H9 (cell line): ENCODE data around the gene ASS1. TPM values are rescaled to one million over a fixed set of nuclear protein-coding genes. Genes with fewer than 3 reads are reported as not detected.
A peak's percentile ranks its signal among the peaks of the same experiment; 100 is the strongest.

Experiments used
- DNase-seq: peaks from one replicate; pipeline ENCODE4 v3.0.0-alpha.2; 2017
- H2AFZ ChIP-seq: one replicate; pipeline ENCODE4 v1.6.1; 2013; ENCODE audit warnings: mild to moderate bottlenecking, low read length, control low read depth, moderate library complexity
- H2AK5ac ChIP-seq: 2 replicates; pipeline ENCODE4 v1.6.1; 2013; ENCODE audit warnings: low read length, control low read depth, mixed read lengths; ENCODE audit not compliant: insufficient read length
- H2BK120ac ChIP-seq: one replicate; pipeline ENCODE4 v1.6.1; 2013; ENCODE audit warnings: low read depth, mild to moderate bottlenecking, low read length, control low read depth, inconsistent platforms; ENCODE audit not compliant: poor library complexity, severe bottlenecking
- H2BK12ac ChIP-seq: 2 replicates; pipeline ENCODE4 v1.6.1; 2013; ENCODE audit warnings: low read length, control low read depth, mixed read lengths, low read depth; ENCODE audit not compliant: insufficient read length
- H2BK15ac ChIP-seq: 2 replicates; pipeline ENCODE4 v1.6.1; 2013; ENCODE audit warnings: low read depth, low read length, control low read depth
- H2BK20ac ChIP-seq: one replicate; pipeline ENCODE4 v1.6.1; 2013; ENCODE audit warnings: low read depth, mild to moderate bottlenecking, low read length, control low read depth, inconsistent platforms; ENCODE audit not compliant: poor library complexity, severe bottlenecking
- H2BK5ac ChIP-seq: 2 replicates; pipeline ENCODE4 v1.6.1; 2013; ENCODE audit warnings: low read length, control low read depth, mixed read lengths; ENCODE audit not compliant: insufficient read length
- H3K14ac ChIP-seq: 2 replicates; pipeline ENCODE4 v1.6.1; 2013; ENCODE audit warnings: low read length, control low read depth; ENCODE audit not compliant: insufficient read depth
- H3K18ac ChIP-seq: 2 replicates; pipeline ENCODE4 v1.6.1; 2013; ENCODE audit warnings: low read depth, mild to moderate bottlenecking, mixed read lengths, low read length, control low read depth; ENCODE audit not compliant: insufficient read length
- H3K23ac ChIP-seq: 2 replicates; pipeline ENCODE4 v1.6.1; 2013; ENCODE audit warnings: low read length, control low read depth, mixed read lengths, low read depth; ENCODE audit not compliant: insufficient read length
- H3K23me2 ChIP-seq: 2 replicates; pipeline ENCODE4 v1.6.1; 2013; ENCODE audit warnings: low read depth, mild to moderate bottlenecking, mixed read lengths, low read length, control low read depth; ENCODE audit not compliant: insufficient read length, poor library complexity, severe bottlenecking
- H3K27ac ChIP-seq: 2 replicates; pipeline ENCODE4 v1.5.1; 2013; ENCODE audit warnings: low read length, control low read depth, mixed read lengths, low read depth; ENCODE audit not compliant: insufficient read length
- H3K27me3 ChIP-seq: 2 replicates; pipeline ENCODE4 v1.6.1; 2013; ENCODE audit warnings: low read length, control low read depth, inconsistent platforms; ENCODE audit not compliant: insufficient read depth
- H3K4ac ChIP-seq: 2 replicates; pipeline ENCODE4 v1.6.1; 2013; ENCODE audit warnings: low read depth, mild to moderate bottlenecking, control low read depth, inconsistent platforms, low read length, moderate library complexity
- H3K4me1 ChIP-seq: 2 replicates; pipeline ENCODE4 v1.6.1; 2013; ENCODE audit warnings: low read length, control low read depth, inconsistent platforms; ENCODE audit not compliant: insufficient read depth
- H3K4me2 ChIP-seq: 2 replicates; pipeline ENCODE4 v1.6.1; 2013; ENCODE audit warnings: low read length, control low read depth, mixed read lengths; ENCODE audit not compliant: insufficient read length, insufficient read depth
- H3K56ac ChIP-seq: 2 replicates; pipeline ENCODE4 v1.6.1; 2013; ENCODE audit warnings: low read depth, mild to moderate bottlenecking, mixed read lengths, low read length, control low read depth; ENCODE audit not compliant: insufficient read length
- H3K79me1 ChIP-seq: 2 replicates; pipeline ENCODE4 v1.6.1; 2013; ENCODE audit warnings: low read depth, mild to moderate bottlenecking, moderate library complexity, low read length, control low read depth, inconsistent platforms; ENCODE audit not compliant: insufficient read depth, poor library complexity, severe bottlenecking
- H3K79me2 ChIP-seq: 2 replicates; pipeline ENCODE4 v1.6.1; 2013; ENCODE audit warnings: low read length, control low read depth, inconsistent platforms; ENCODE audit not compliant: insufficient read depth
- H3K9ac ChIP-seq: 2 replicates; pipeline ENCODE4 v1.6.1; 2013; ENCODE audit warnings: low read length, control low read depth, mixed read lengths; ENCODE audit not compliant: insufficient read length; ENCODE audit errors: extremely low read depth
- H3K9me3 ChIP-seq: one replicate; pipeline ENCODE4 v1.6.1; 2013; ENCODE audit warnings: low read depth, low read length, inconsistent platforms; ENCODE audit not compliant: control insufficient read depth
- H3T11ph ChIP-seq: one replicate; pipeline ENCODE4 v1.6.1; 2013; ENCODE audit warnings: mild to moderate bottlenecking, low read length, control low read depth, inconsistent platforms
- H4K20me1 ChIP-seq: one replicate; pipeline ENCODE4 v1.6.1; 2013; ENCODE audit not compliant: control insufficient read depth, insufficient read length, insufficient read depth
- H4K5ac ChIP-seq: 2 replicates; pipeline ENCODE4 v1.6.1; 2013; ENCODE audit warnings: low read depth, mild to moderate bottlenecking, mixed read lengths, low read length, control low read depth; ENCODE audit not compliant: insufficient read length
- H4K8ac ChIP-seq: replicated peaks from 2 replicates; pipeline ENCODE4 v1.6.1; 2013; ENCODE audit warnings: low read length, control low read depth, mixed read lengths, low read depth; ENCODE audit not compliant: insufficient read length
- H4K91ac ChIP-seq: 2 replicates; pipeline ENCODE4 v1.6.1; 2013; ENCODE audit warnings: low read depth, mild to moderate bottlenecking, moderate library complexity, mixed read lengths, low read length, control low read depth; ENCODE audit not compliant: insufficient read length
- H3K27ac Mint-ChIP-seq, 3 experiments: 2 replicates in 2 of 3; 3 replicates in 1 of 3; pipeline ENCODE4 v1.8.0; 2020 to 2021; ENCODE audit warnings: mixed read lengths in 3 of 3, mild to moderate bottlenecking in 1 of 3, moderate library complexity in 1 of 3
- H3K27me3 Mint-ChIP-seq: 2 replicates; pipeline ENCODE4 v1.8.0; 2021; ENCODE audit warnings: low read depth, mild to moderate bottlenecking, moderate library complexity, mixed read lengths
- H3K36me3 Mint-ChIP-seq, 3 experiments: 2 replicates in 2 of 3; 3 replicates in 1 of 3; pipeline ENCODE4 v1.8.0; 2020 to 2021; ENCODE audit warnings: low read depth in 3 of 3, mixed read lengths in 3 of 3; ENCODE audit not compliant: insufficient read depth in 1 of 3
- H3K4me1 Mint-ChIP-seq, 2 experiments: 2 replicates each; pipeline ENCODE4 v1.8.0; 2020; ENCODE audit warnings: mixed read lengths in 2 of 2
- H3K4me3 Mint-ChIP-seq, 2 experiments: 2 replicates in 1 of 2; 3 replicates in 1 of 2; pipeline ENCODE4 v1.8.0; 2020 to 2021; ENCODE audit warnings: mild to moderate bottlenecking in 2 of 2, mixed read lengths in 2 of 2, moderate library complexity in 1 of 2
- H3K9me3 Mint-ChIP-seq, 2 experiments: 2 replicates in 1 of 2; 3 replicates in 1 of 2; pipeline ENCODE4 v1.8.0; 2020; ENCODE audit warnings: mild to moderate bottlenecking in 2 of 2, mixed read lengths in 2 of 2, moderate library complexity in 1 of 2
- WGBS: extraction: QIAGEN DNeasy Blood & Tissue Kit; methylation state at CpG from one replicate; pipeline ENCODE4 v1.1.7; 2013; ENCODE audit warnings: missing lambda C conversion rate, low lambda C conversion rate, mixed read lengths; ENCODE audit not compliant: insufficient read length; ENCODE audit errors: extremely low coverage; 5-methylcytosine and 5-hydroxymethylcytosine counted together
- total RNA-seq: library from RNA; stranded (reverse); gene quantifications from 2 replicates; pipeline ENCODE4 v1.2.1, GENCODE V29; 2021
- TF ChIP-seq, protein P1 (sequence below): fragments of 200-600 bp; sonication (generic); conservative IDR thresholded peaks from 3 replicates; pipeline ENCODE4 v1.8.0; 2021; ENCODE audit warnings: antibody characterized with exemption, mild to moderate bottlenecking

ASS1 gene
- total RNA-seq, 1 experiment from 2014 or later: 118 TPM

DNA sequence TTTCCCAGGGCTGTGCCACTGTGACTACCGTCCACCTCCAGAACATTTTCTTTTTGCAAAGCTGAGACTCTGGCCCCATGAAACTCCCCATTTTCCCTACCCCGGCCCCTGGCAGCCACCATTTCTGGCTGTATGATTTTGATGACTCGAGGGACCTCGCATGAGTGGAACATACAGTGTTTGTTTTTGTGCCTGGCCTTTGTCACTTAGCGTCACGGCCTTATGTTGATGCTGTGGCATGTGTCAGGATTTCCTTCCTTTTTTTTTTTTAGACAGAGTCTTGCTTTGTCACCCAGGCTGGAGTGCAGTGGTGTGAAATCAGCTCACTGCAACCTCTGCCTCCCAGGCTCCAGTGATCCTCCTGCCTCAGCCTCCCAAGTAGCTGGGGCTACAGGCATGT is 42.7 kb downstream of the ASS1 start:
- Mint-ChIP-seq H3K4me1 (peaks cover 0 to 17% of the 10 kb centered on the region in 2 experiments; a peak in 2 of 4 replicates), H3K4me3 (no peak overlapping the region), H3K36me3 (peaks cover 3 to 42% (median 31%) of the 10 kb centered on the region in 3 experiments; a peak in 5 of 7 replicates), H3K9me3 (no peaks in the 10 kb centered on the region), H3K27ac (peak overlapping the region in 1 of 3 experiments; percentile 87; a peak in 1 of 7 replicates), H3K27me3 (no peaks in the 10 kb centered on the region; the same call in 1 of the 2 replicates)
- Histone ChIP-seq H3K14ac (no peak overlapping the region), H2AK5ac (no peak overlapping the region), H3K18ac (no peak overlapping the region), H4K91ac (no peak overlapping the region), H4K8ac (no peak overlapping the region), H2BK5ac (no peak overlapping the region), H2BK120ac (no peak overlapping the region), H3K23me2 (no peaks in the 10 kb centered on the region), H3K4ac (no peak overlapping the region), H4K20me1 (no peaks in the 10 kb centered on the region), H2BK15ac (no peak overlapping the region), H3K4me1 (no peaks in the 10 kb centered on the region), H3K4me2 (no peak overlapping the region), H3K27ac (no peak overlapping the region), H2BK12ac (no peak overlapping the region), H2AFZ (no peak overlapping the region), H3K9ac (no peak overlapping the region), H3K79me1 (no peaks in the 10 kb centered on the region), H3K27me3 (no peaks in the 10 kb centered on the region), H3K23ac (no peak overlapping the region), H3T11ph (no peak overlapping the region), H3K56ac (no peak overlapping the region), H4K5ac (no peak overlapping the region), H3K9me3 (no peaks in the 10 kb centered on the region), H3K79me2 (0 out of 2 replicates have a peak, but pooled peaks cover 2% of the 10 kb centered on the region), H2BK20ac (no peak overlapping the region)
- no peak for DNase-seq
- WGBS: no CpG with 5 or more reads among the region's 6 CpGs
- TF ChIP-seq, protein P1, sequence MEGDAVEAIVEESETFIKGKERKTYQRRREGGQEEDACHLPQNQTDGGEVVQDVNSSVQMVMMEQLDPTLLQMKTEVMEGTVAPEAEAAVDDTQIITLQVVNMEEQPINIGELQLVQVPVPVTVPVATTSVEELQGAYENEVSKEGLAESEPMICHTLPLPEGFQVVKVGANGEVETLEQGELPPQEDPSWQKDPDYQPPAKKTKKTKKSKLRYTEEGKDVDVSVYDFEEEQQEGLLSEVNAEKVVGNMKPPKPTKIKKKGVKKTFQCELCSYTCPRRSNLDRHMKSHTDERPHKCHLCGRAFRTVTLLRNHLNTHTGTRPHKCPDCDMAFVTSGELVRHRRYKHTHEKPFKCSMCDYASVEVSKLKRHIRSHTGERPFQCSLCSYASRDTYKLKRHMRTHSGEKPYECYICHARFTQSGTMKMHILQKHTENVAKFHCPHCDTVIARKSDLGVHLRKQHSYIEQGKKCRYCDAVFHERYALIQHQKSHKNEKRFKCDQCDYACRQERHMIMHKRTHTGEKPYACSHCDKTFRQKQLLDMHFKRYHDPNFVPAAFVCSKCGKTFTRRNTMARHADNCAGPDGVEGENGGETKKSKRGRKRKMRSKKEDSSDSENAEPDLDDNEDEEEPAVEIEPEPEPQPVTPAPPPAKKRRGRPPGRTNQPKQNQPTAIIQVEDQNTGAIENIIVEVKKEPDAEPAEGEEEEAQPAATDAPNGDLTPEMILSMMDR: no peak
